ENCODE measurements around the gene MTUS2. TPM values are rescaled to one million over a fixed set of nuclear protein-coding genes. Genes with fewer than 3 reads are reported as not detected.

MTUS2 gene
- total and polyA plus RNA-seq, 2 donors from 2014 or later: 0.06 to 0.22 TPM

- intact Hi-C loops (cut with DNase I): no loop called here
- FAIRE-seq: no peak
- Histone ChIP-seq H3K27ac (ENCODE audit: low read depth in 2 of 2, low read length in 2 of 2) (no peak overlapping the region), H3K9me3 (ENCODE audit: control insufficient read depth in 2 of 3, insufficient read depth in 1 of 3, low read length in 3 of 3) (no peaks in the 10 kb centered on the region), H3K4me1 (ENCODE audit: control insufficient read depth in 2 of 3, insufficient read depth in 2 of 3, low read depth in 1 of 3, low read length in 3 of 3) (no peaks in the 10 kb centered on the region), H3K36me3 (ENCODE audit: control insufficient read depth in 2 of 3, insufficient read depth in 3 of 3, low read length in 3 of 3) (no peaks in the 10 kb centered on the region), H3K27me3 (ENCODE audit: control insufficient read depth, insufficient read depth, low read length) (no peaks in the 10 kb centered on the region), H3K4me3 (ENCODE audit: low read length in 3 of 3) (no peak overlapping the region), H3K9ac (ENCODE audit: low read length in 3 of 3) (no peak overlapping the region)
- peak in 1 of 5 donors; percentile 28 for DNase-seq
- TF ChIP-seq CTCF (IDR thresholded peaks at IDR 0.05; ENCODE audit: borderline replicate concordance, extremely low read depth, insufficient read depth): no peak
These were observed 703.2 kb downstream of the MTUS2 start for GRCh38 chr13:29523199-29523961.

- FAIRE-seq (no peak), DNase-seq (no peak)
- no peak overlapping the region for H3K4me3 ChIP-seq (ENCODE audit: low read length in 3 of 3)
- no peaks in the 10 kb centered on the region for H3K9me3 ChIP-seq (ENCODE audit: control insufficient read depth in 2 of 3, insufficient read depth in 1 of 3, low read length in 3 of 3)
- H3K36me3 ChIP-seq (ENCODE audit: control insufficient read depth in 2 of 3, insufficient read depth in 3 of 3, low read length in 3 of 3): no peaks in the 10 kb centered on the region
- H3K9ac ChIP-seq (ENCODE audit: low read length in 3 of 3): no peak overlapping the region
- no peak for TF ChIP-seq CTCF (IDR thresholded peaks at IDR 0.05; ENCODE audit: borderline replicate concordance, extremely low read depth, insufficient read depth)
- intact Hi-C loops (cut with DNase I): no loop called here
- H3K4me1 ChIP-seq (ENCODE audit: control insufficient read depth in 2 of 3, insufficient read depth in 2 of 3, low read depth in 1 of 3, low read length in 3 of 3): no peaks in the 10 kb centered on the region
- H3K27ac ChIP-seq (ENCODE audit: low read depth in 2 of 2, low read length in 2 of 2): no peak overlapping the region
- H3K27me3 ChIP-seq (ENCODE audit: control insufficient read depth, insufficient read depth, low read length): no peaks in the 10 kb centered on the region
These were observed 704.0 kb downstream of the MTUS2 start for GRCh38 chr13:29524176-29524575.

GRCh38 chr13:29524641-29525040 is 704.5 kb downstream of the MTUS2 start:
- no peak for FAIRE-seq

More at GRCh38 chr13:29524641-29525040, 704.5 kb downstream of the MTUS2 start:
- DNase-seq: no peak
- Histone ChIP-seq H3K4me3 (ENCODE audit: low read length in 3 of 3) (no peak overlapping the region), H3K27me3 (ENCODE audit: control insufficient read depth, insufficient read depth, low read length) (no peaks in the 10 kb centered on the region), H3K9ac (ENCODE audit: low read length in 3 of 3) (no peak overlapping the region), H3K9me3 (ENCODE audit: control insufficient read depth in 2 of 3, insufficient read depth in 1 of 3, low read length in 3 of 3) (no peaks in the 10 kb centered on the region), H3K36me3 (ENCODE audit: control insufficient read depth in 2 of 3, insufficient read depth in 3 of 3, low read length in 3 of 3) (no peaks in the 10 kb centered on the region), H3K27ac (ENCODE audit: low read depth in 2 of 2, low read length in 2 of 2) (no peak overlapping the region), H3K4me1 (ENCODE audit: control insufficient read depth in 2 of 3, insufficient read depth in 2 of 3, low read depth in 1 of 3, low read length in 3 of 3) (no peaks in the 10 kb centered on the region)
- TF ChIP-seq CTCF (IDR thresholded peaks at IDR 0.05; ENCODE audit: borderline replicate concordance, extremely low read depth, insufficient read depth): no peak
- intact Hi-C loops (cut with DNase I): no loop called here

All from kidney (tissue), 14 donors.